Measurements from ENCODE around the gene MAPK8IP2.

The MAPK8IP2 gene

DNA sequence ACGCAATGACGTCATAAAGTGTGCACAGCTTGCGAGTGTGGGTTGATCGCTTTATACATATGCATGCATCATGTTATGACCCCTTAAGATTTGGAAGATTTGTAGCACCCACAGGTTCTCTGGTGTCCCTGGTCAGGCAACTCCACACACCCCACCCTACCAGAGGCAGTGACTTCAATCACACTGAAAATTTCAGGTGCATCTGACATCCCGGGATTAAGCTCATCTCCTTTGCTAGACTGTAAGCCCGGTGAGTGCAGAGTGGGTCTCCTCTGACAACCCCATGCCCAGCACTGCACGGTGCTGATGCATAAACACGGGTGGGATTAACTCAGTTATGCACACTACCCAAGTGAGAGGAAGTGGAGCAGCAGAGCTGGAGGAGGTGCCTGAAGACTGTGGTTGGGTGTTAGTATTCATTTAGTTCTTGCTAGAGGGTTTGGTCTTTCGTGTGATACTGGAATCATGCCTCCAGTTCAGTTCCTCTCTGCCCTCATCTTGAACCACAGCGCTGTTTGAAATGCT lies 20.8 kb downstream of the MAPK8IP2 start:
- TF ChIP-seq, protein P1, sequence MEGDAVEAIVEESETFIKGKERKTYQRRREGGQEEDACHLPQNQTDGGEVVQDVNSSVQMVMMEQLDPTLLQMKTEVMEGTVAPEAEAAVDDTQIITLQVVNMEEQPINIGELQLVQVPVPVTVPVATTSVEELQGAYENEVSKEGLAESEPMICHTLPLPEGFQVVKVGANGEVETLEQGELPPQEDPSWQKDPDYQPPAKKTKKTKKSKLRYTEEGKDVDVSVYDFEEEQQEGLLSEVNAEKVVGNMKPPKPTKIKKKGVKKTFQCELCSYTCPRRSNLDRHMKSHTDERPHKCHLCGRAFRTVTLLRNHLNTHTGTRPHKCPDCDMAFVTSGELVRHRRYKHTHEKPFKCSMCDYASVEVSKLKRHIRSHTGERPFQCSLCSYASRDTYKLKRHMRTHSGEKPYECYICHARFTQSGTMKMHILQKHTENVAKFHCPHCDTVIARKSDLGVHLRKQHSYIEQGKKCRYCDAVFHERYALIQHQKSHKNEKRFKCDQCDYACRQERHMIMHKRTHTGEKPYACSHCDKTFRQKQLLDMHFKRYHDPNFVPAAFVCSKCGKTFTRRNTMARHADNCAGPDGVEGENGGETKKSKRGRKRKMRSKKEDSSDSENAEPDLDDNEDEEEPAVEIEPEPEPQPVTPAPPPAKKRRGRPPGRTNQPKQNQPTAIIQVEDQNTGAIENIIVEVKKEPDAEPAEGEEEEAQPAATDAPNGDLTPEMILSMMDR (IDR thresholded peaks at IDR 0.05; ENCODE audit: low read depth, low read length), result no peak
- H3K36me3 ChIP-seq, result no peaks in the 10 kb centered on the region
- no peak overlapping the region for H3K4me3 ChIP-seq (ENCODE audit: low read depth, low read length)
- DNase-seq, result no peak
- peaks cover 30% of the 10 kb centered on the region for H3K27me3 ChIP-seq
- 0 out of 2 replicates have a peak, but pooled peaks cover 2% of the 10 kb centered on the region for H3K4me1 ChIP-seq
- H3K9me3 ChIP-seq, result no peaks in the 10 kb centered on the region

DNA sequence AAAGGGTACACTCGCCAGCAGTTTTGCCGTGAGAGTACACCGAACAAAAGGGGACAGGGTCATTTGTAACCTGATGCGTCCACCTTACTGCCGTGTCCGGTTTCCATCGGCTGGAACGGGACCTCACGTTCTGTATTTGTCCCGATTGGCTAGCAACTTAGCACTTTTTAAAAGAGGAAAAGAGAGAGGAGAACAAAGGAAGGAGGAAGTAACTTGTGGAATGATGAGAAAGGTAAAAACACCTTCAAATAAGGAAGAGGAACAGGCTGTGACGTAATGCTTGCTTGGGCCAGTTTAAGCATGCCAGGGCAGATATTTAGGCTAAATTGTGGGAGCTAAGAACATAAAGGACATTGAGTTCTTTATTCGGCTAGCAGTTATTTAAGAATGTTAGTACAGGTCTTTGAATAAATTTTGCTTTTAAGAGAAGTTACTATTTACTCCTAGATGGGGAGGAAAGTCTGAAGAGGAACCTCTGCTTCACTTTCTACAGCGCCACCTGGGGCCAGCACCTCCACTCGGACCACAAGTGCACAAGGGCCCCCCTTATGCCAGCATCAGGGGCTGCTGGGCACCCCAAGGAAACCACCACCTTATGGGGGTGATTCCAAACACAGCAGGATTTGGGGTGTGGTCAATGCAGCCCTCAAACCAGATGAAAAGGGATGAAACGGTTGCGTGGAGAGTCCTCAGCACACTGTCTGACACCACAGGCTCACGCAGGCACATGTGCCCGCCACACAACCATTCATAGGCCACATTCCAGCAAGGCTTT lies 21.5 kb downstream of the MAPK8IP2 start:
- no peak for DNase-seq
- peaks cover 30% of the 10 kb centered on the region for H3K27me3 ChIP-seq
- TF ChIP-seq, protein P1 (IDR thresholded peaks at IDR 0.05; ENCODE audit: low read depth, low read length), result peak; percentile 27; the same call in 1 of the 2 replicates
- H3K4me3 ChIP-seq (ENCODE audit: low read depth, low read length), result no peak overlapping the region
- 0 out of 2 replicates have a peak, but pooled peaks cover 2% of the 10 kb centered on the region for H3K4me1 ChIP-seq
- no peaks in the 10 kb centered on the region for H3K36me3 ChIP-seq
- H3K9me3 ChIP-seq, result no peaks in the 10 kb centered on the region

GRCh38 chr22:50622723-50623327 lies 22.2 kb downstream of the MAPK8IP2 start:
- Histone ChIP-seq H3K4me3 (ENCODE audit: low read depth, low read length) (no peak overlapping the region), H3K36me3 (no peaks in the 10 kb centered on the region), H3K27me3 (peaks cover 30% of the 10 kb centered on the region), H3K9me3 (no peaks in the 10 kb centered on the region), H3K4me1 (0 out of 2 replicates have a peak, but pooled peaks cover 2% of the 10 kb centered on the region)
- DNase-seq, result no peak
- TF ChIP-seq, protein P1 (IDR thresholded peaks at IDR 0.05; ENCODE audit: low read depth, low read length), result no peak

- TF ChIP-seq, protein P1 (IDR thresholded peaks at IDR 0.05; ENCODE audit: low read depth, low read length), result no peak
- peaks cover 28% of the 10 kb centered on the region for H3K27me3 ChIP-seq
- H3K4me3 ChIP-seq (ENCODE audit: low read depth, low read length), result no peak overlapping the region
- DNase-seq, result no peak
- H3K9me3 ChIP-seq, result no peaks in the 10 kb centered on the region
- H3K4me1 ChIP-seq, result 0 out of 2 replicates have a peak, but pooled peaks cover 2% of the 10 kb centered on the region
- H3K36me3 ChIP-seq, result no peaks in the 10 kb centered on the region
Measured at GRCh38 chr22:50624347-50625130, 23.9 kb downstream of the MAPK8IP2 start.

GRCh38 chr22:50625131-50625567 lies 24.6 kb downstream of the MAPK8IP2 start:
- no peak overlapping the region for H3K4me3 ChIP-seq (ENCODE audit: low read depth, low read length)
- DNase-seq, result no peak
- TF ChIP-seq, protein P1 (IDR thresholded peaks at IDR 0.05; ENCODE audit: low read depth, low read length), result no peak
- H3K27me3 ChIP-seq, result peaks cover 22% of the 10 kb centered on the region
- 0 out of 2 replicates have a peak, but pooled peaks cover 2% of the 10 kb centered on the region for H3K4me1 ChIP-seq
- H3K36me3 ChIP-seq, result no peaks in the 10 kb centered on the region
- no peaks in the 10 kb centered on the region for H3K9me3 ChIP-seq

All from BE2C (cell line).